ENCODE measurements around the gene KL.

The KL gene

DNA sequence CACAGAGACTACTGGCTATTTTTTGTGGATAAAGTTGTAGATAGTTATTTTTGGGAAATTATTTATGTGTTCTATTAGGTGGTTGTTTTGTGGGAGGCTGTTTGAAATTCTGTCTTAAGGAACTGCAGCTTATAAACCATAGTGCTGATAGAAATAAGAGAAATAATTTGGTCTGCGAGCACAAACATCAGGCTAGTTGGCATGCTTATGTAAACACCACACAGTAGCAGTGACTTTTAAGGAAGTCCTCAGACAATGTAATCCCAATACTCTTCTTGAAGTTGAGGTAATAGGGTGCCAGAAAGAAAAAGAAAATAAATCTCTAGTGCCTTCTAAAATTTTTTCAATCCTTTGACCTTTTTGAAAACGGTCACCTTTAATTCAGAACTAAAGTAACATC lies 23.9 kb downstream of the KL start:
- no peak for DNase-seq

DNA sequence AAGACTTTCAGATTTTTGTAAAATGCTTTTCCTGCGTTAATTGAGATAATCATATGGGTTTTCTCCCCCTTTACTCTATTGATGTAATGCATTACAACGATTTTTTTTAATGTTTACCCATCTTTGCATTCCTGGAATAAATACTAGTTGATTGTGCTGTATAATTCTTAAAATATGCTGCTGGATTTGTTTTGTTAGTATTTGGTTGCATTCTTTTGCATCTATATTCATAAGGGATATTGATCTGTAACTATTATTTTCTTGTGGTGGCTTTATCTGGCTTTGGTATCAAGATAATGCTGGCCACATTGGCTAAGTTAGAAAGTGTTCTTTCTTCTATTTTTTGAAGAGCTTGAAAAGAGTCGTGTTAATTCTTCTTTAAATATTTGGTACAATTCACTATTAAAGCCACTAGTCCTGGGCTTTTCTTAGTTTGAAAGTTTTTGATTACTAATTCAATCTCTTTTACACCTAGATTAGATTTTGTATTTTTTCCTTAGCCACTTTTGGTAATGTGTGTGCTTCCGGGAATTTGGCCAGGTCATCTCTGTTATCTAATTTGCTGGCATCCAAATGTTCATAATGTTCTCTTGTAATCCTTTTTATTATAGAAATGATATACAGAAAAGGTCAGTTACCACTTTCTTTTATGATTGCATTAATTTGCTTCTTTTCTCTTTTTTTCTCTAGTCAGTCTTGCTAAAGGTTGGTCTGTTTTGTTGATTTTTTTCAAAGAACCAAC lies 29.8 kb downstream of the KL start:
- DNase-seq: no peak

DNA sequence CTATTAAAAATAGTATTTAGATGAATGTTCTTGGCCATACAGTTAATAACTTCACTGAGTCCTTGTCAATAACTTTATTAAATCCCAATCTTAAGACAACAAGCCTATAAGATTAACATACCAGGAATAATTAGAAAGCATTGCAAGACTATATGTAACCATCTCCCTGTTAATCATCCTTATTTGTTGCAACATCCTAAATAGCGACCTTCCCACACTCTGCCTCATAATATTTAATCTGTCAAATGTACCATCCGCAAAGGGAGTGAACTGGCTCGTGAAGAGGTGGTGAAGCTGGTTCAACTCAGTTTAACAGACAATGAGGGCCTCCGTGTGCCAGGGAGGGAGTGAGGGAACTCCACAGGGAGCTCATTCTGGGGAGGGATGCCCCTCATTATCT lies 33.9 kb downstream of the KL start:
- no peak for DNase-seq

DNA sequence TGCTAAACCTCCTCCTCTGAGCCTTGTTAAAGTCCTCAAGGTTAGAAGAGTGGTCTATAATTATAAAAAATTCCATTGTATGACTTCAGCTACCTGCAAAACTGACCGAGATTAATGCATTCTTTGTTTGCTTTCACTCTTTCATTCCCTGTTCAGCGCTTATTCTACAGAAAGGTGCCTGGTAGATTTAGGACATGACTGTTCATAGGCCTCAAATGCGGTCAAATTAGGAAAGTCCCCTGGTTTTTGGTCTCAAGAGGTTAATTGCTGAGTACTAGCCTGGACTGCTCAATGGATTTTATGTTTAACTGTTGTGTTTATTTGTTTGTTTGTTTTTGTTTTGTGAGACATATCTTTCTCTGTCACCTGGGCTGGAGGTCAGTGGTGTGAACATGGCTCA lies 35.4 kb downstream of the KL start:
- no peak for DNase-seq

DNA sequence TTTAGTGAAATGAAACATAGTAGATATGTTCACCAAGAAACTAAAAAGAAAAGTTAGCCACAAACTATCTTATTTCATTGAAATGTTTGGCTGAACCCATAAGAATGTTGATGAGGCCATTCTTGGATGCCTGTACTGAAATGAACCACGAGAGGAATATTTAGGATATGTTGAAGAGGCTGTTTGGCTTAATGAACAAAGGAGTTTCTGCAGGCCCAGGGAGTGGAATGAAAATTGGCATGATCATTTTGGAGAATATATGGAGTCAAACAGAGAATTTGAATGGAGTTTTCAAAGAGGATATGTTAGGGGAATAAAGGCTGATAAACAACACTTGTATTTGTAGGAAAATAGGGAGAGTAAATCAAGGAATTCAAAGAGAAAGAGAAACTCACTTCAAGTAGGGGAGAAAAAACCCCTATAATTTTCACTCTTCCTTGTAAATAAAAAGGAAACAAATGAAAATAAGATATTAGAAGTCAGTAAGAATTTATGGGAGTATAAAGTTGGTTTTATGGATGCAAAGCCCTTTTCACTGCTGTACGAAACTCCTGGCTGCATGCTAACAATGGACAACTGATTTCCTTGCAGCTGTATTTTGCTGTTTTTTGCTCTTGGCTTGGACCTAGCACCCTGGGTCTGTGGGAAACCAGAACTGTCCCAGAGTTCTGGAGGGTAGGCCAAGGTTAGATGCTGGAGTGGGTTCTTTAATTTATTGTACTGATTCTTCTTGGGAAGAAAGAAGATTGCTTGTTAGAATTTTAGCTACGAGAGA lies 36.5 kb downstream of the KL start:
- no peak for DNase-seq

DNA sequence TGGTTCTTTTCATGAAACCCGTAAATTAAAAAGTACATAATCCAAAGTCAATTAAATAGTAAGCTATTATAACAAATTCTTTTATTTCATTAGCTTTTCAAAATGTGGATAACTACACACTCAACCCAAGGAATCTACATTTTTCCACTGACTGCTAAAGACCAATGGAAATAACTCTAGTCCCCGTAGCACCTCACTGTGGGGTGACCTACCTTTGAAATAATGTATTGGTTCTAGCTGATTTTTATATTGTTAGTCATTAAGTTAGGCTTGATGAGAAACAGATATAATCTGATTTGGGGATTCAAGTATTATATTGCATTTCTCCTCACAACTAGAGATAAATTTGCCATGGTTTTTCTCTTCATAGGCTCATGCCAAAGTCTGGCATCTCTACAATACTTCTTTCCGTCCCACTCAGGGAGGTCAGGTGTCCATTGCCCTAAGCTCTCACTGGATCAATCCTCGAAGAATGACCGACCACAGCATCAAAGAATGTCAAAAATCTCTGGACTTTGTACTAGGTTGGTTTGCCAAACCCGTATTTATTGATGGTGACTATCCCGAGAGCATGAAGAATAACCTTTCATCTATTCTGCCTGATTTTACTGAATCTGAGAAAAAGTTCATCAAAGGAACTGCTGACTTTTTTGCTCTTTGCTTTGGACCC lies 37.3 kb downstream of the KL start:
- DNase-seq: no peak

DNA sequence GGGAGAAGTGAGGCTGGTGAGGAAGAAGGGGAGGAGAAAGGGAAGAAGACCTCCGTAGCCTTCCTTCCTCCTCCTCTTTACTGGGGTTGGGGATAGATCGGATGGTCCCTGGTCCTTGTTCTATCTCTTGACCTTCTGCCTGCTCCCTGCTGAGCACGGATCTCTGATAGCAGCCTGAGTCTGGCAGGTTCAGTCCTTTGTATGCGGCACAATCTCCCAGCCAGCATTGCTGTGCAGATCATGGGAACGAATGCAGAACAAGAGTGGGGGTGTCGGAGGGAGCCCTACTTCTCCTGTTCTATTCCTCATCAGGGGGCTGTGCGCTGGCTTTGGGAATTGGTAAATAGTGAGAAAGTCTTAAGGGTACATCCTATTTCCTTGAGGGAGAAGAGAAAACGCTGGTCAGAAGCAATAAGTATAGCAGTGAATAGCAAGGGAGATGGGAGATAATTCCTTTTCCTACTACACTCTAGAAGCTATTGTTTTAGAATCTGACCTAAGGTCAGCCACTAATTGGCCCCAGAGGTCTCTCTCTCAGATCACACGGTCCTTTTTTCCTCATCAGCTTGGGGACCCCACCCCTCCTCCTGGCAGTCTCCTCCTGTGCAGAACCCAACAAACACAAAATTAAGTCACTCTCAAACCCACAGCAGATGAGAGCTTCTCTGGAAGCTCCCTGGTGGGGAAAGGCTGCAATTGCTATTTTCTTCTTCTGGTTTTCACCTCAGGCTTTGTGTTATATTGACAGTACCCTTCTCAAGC lies 41.0 kb downstream of the KL start:
- DNase-seq: no peak

DNA sequence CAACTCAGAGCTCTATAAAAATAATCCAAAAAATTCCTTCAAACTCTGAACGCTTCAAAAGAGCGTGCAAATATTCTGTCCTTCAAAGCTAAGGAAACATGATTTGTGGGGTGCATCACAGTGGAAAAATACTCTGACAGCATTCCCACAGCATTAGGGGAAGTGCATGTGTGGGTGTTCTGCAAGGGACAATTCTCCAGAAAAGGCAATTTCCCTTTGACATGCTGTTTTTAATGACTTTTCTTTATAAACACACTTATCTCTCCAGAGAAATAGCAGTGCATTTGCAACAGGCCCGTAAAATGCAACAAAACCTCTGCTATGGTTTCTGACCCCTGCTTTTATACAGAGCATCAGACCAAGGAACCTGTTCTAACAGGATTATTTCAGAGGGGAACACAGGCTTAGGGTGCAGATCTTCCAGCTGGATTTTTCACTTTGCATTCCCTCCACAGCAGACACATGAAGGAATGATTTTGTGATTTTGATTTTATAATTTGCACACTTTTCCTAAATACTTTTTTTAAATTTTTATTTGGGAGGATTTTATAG lies 42.6 kb downstream of the KL start:
- no peak for DNase-seq

DNA sequence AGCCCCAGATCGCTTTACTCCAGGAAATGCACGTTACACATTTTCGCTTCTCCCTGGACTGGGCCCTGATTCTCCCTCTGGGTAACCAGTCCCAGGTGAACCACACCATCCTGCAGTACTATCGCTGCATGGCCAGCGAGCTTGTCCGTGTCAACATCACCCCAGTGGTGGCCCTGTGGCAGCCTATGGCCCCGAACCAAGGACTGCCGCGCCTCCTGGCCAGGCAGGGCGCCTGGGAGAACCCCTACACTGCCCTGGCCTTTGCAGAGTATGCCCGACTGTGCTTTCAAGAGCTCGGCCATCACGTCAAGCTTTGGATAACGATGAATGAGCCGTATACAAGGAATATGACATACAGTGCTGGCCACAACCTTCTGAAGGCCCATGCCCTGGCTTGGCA lies 44.6 kb downstream of the KL start:
- no peak for DNase-seq

DNA sequence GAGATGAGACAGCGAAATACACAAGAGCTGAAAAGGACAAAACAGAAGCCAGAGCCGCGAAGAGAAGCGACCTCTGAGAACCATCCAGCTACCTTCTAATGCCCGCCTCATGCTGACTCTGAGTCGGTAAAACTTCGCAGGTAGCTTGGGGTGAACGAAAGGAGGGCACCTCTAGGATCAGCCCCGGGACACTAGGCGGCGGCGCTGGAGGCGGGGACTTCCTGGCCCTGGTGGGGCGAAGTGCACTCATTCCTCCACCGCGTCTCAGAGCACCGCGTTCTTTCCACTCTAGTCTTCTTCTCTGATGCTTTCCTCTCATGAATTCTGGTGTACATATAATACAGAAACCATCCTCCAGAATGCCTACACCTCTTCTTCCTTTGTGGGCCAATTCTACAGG lies 50.1 kb downstream of the KL start:
- DNase-seq: no peak

DNA sequence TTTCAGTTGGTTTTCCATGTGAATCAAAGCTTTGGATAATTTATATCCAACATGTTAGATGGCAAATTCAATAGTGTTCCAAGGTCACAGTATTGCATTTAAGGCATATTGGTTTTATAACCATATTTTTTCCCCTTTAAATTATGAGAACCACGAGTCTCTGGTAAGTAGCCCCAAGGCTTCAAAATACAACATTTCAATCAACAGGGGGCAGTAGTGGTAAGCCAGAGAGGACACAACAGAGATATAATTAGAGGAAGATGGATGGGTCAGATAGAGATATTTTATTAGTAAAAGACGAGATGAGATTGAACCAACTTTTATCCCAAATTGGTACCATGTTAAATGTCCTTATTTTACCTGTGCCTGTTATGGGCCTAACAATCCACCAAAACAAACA lies 53.1 kb downstream of the KL start:
- no peak for DNase-seq

DNA sequence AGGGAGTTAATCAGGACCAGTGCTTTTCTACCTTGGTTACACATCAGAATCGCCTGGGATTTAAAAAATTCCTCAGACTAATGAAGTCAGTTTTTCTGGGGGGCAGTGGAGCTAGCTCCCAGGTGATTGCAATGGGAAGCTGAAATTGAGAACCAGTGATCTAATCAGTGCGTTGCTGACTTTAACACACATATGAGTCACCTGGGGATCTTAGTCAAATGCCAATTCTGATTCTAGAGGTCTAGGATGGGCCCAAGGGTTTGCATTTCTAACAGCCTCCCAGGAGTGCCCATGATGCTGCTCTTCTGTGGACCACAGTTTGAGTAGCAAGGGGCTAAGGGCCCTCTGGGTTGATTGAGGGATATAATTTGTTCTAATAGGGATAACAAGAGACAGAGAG lies 54.5 kb downstream of the KL start:
- no peak for DNase-seq

DNA sequence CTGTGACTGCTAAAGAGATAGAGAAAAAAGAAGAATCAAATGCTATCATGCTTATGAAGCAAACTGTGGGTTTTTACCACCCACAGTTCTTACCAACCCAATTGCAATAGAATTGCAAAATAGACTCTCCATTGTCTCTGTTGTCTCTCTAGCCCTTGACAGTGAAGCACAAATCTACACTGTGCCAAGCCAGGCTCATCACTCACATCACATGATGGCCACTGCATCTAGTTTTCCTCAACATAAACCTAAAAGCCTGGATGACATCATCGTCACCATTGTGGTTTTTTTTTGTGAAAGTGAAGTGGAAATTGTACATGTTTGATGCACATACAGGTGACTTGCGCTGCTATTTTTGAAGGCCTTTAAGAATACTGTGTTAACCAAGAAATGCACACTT lies 56.1 kb downstream of the KL start:
- no peak for DNase-seq

DNA sequence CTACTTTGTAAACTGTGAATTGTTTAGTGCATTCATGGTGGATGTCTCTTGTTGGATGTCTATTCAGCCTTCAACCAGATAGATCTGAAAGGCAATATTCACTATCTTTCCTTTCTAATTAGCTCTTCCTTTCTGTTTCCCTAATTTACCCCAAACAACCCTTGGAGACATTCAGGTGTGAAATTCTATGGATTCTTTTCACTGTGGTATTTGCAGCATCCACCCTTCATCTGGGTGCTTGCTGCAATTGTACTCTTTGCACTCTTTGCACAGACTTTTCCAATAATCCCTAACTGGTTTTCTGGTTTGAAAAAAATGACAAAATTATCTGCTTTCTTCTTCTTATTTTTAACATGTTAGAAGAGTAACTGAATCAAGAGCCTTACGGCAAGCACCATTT lies 56.5 kb downstream of the KL start:
- no peak for DNase-seq

DNA sequence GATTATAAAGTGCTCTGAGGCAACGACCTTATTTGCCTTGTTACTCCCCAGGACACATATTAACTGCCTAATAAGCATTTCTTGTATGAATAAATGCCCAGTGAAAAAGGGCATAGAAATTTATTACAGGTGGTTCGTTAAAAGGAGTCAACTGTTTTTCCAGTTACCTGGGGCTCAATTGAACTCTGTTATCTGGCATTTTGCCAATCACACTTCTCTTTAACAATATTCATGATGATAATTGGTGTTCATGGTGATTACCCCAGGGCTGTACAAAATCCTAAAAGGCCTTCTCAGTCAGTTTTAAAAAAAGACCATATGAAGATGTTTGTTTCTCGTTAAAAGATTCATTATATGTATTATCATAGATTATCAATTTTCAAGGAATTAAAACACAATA lies 57.1 kb downstream of the KL start:
- DNase-seq: no peak

DNA sequence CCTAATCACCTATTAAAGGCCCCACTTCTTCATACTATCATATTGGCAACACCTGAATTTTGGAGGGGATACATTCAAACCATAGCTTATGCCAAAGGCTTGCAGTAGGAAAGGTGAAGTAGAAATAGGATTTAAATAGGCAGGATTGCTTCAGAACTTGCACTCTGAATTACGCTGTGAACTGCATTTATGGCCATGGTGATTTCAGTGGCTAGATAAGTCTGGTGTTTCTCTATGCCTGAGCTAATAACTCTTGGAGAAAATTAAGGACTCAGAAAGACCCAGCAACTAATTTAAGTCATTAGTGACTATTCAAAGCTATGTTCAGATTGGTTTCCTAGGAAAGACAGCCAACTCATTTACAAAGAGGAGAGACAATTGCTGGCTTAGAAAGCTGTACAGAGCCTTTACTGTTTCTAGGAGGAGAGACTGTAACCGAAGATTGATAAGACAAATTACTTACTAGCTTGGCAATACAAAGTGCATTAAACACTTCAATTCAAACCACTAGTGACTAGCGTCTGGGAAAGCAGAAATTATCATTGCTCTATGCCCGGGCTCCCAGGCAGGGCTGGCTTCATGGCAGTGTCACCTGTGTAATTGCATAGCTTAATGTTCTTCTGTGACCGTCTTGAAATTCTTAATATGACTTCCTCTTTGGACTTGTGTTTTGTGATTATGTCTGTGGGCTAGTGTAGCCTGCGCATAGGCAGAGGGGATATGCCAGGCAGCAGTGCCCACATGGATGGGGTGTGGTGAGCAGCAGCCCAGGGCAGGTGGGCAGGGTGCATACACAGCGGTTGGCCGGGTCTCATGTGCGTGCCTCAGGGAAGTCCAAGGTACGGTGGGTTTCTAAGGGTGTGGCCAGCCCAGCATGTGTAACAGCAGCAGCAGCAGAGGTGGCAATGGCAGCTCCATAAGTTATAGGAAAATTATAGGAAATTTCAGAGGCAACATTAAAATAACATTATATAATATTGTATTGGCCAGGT lies 60.1 kb downstream of the KL start:
- DNase-seq: no peak

DNA sequence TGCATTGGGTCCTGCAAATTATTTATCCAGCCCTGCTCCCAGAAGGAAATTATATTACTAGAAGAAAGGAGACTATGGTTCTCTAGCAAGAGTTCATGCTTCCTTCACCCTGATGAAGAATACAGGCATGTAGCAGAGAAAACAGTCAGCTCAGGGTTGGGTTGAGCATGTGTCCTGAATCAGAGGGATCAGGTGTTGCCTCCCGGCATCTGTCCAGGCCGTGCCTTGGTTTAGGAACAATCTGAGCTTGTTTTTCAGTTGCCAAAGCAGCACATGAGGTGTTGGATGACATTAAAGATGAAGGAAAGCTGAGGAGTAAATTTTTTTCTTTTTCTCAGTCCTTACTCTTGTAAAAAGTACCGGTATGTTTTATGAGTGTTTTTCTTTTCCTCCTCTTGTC lies 62.0 kb downstream of the KL start:
- DNase-seq: no peak

DNA sequence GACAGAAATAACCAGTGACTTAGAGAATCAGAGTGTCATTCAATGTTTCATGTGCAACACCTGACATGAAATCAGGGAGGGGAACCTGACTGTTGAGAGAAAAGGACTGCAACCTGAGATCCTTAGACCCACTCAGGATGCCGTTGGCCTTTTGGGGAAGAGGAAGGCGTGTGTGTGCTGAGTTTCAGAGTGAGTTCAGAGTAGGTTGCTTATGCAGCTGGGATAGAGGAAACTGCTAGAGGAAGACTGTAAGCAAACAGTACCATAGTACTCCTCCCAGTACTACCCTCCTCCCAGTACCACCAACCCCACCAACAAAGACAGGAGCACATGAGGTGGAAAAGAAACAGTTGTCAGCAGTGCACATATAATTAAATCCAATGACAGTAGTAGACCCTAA lies 63.7 kb downstream of the KL start:
- no peak for DNase-seq

DNA sequence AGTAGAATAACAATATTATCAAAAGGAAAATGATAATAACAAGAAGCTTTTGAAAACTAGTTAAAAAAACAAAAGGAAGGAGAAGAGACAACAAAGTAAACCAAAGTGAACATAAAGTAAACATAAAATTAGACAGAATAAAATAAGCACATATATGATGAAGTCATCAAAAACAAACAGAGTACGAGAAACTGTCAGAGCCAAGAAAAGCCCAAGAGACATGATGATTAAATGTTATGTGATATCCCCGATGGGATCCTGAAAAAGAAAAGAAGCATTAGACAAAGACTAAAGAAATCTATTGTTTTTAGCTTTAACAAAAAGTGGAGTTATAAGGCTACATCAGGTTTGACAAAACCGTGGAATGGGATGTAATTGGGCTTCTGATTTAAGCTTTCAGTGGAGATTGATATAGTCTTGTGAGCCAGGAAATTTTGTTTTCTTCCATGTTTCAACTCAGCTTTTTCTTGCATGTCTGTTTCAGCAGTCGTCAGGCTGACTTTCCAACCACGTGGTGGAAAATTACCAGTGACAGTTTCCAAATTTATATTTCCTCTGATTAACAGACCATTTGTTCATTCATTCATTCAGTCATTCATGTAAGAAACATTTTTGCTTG lies 64.9 kb downstream of the KL start:
- DNase-seq: no peak

DNA sequence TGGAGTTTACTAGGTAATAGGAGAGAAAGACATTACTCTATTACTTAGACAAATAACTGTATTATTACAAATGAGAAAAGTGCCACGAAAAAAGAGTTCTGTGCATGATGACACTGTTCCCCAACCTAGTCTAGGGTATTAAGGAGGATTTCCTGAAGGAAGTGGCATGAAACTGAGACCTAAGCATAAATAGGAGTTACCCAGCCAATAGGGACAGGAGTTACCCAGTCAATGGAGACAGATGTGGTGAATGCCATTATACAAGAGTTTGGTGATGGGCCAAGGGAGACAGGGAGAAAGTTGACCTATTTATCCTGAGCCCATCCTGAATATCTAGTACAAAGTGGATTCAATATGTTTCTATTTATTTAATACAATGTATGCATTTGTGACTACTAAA lies 65.4 kb downstream of the KL start:
- no peak for DNase-seq

DNA sequence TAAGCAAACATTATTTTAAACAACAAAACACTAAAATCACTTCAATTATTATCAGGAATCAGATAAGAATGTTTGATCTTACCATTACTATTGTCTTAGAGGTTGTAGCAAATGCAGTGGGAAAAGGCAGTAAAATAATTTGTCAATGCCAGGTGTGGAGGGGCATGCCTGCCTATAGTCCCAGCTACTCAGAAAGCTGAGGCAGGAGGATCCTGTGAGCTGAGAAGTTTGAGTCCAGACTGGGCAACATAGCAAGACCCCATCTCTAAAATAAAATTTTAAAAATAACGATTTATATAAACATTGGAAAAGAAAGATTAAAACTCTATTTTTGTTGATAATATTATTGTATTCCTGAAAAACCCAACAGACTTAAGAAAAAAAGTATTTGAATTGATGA lies 66.8 kb downstream of the KL start:
- DNase-seq: no peak
